ENCODE measurements around the gene AMOT. TPM values are rescaled to one million over a fixed set of nuclear protein-coding genes. Genes with fewer than 3 reads are reported as not detected.

Gene AMOT
- total RNA-seq, 1 donor from 2014 or later, result 108 TPM

DNA sequence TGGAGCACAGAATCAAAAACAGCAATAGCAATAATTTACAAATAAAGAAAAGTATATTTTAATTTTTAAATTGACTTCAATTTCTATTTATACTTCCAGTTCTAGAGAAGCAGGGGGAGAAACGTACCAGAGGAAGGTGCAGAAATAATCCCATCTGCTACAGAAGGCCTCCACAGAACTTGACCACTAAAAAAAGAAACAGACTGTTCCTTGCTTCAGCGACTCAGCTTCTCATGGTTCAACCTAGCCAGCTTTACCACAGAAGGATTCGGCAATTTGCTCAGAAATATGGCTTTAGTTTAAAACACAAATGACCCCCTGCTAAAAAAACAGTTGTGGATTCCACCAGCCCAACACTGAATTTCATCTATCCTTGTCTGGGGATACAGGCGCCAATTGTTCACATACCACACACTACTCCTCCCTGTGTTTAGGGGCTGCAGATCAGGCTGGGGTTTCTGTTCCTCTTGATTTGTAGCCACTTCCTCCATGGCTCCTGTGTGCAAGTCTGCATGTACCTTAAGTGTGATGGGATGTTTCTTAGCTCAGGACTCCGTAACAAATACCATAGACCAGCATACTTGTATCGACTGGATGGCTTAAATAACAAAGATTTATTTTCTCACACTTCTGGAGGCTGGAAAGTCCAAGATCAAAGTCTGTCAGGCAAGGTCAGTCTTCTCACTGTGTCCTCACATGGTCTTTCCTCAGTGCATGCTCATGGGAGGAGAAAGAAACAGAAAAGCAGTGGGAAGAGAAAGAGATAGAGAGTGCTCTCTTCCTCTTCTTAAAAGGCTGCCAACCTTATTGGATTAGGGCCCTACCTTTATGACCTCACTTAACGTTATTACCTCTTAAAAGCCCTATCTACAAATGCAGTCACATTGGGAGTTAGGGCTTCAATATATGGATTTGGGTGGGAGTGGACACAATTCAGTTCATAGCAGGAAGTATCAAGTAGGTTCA, 79.1 kb downstream of the AMOT start:
- no peaks in the 10 kb centered on the region for H3K9me3 Mint-ChIP-seq
- no peak for TF ChIP-seq CTCF (conservative IDR thresholded peaks at IDR 0.05)
- H3K4me3 Mint-ChIP-seq, result no peak overlapping the region
- no peaks in the 10 kb centered on the region for H3K36me3 Mint-ChIP-seq (ENCODE audit: low read depth)
- H3K27ac Mint-ChIP-seq (ENCODE audit: unreplicated experiment), result no peak overlapping the region
- H3K27me3 Mint-ChIP-seq (ENCODE audit: low read depth), result no peaks in the 10 kb centered on the region
- H3K4me1 Mint-ChIP-seq, result peaks cover 11% of the 10 kb centered on the region
- DNase-seq (ENCODE audit: low read depth, low spot score), result no peak

GRCh38 chrX:112760697-112761096, 79.9 kb downstream of the AMOT start:
- Mint-ChIP-seq H3K4me1 (peaks cover 11% of the 10 kb centered on the region), H3K36me3 (ENCODE audit: low read depth) (no peaks in the 10 kb centered on the region), H3K4me3 (no peak overlapping the region), H3K9me3 (no peaks in the 10 kb centered on the region), H3K27me3 (ENCODE audit: low read depth) (no peaks in the 10 kb centered on the region), H3K27ac (ENCODE audit: unreplicated experiment) (no peak overlapping the region)
- no peak for TF ChIP-seq CTCF (conservative IDR thresholded peaks at IDR 0.05)
- no peak for DNase-seq (ENCODE audit: low read depth, low spot score)

DNA sequence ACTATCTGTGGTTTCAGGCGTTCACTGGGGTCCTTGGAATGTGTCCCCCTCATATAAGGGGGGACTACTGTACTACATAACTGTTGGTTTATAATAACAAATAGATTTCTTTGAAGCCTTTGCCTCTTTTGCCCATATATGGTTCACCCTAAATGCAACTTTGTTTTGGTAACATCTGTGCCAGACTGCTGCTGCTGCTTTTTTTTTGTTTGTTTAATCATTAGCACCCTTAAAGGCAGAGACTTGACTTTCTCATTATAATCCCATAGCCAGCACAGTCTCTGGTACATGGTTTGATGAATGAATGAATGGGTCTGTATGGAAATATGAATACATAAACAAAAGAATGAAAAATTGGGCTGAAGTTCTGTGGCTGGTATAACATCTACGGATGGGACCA, 80.7 kb downstream of the AMOT start:
- TF ChIP-seq CTCF (conservative IDR thresholded peaks at IDR 0.05), result no peak
- no peak for DNase-seq (ENCODE audit: low read depth, low spot score)
- no peak overlapping the region for H3K4me3 Mint-ChIP-seq

GRCh38 chrX:112759512-112759911, 81.1 kb downstream of the AMOT start:
- no peak overlapping the region for H3K4me3 Mint-ChIP-seq
- no peak for DNase-seq (ENCODE audit: low read depth, low spot score)
- H3K27me3 Mint-ChIP-seq (ENCODE audit: low read depth), result no peaks in the 10 kb centered on the region
- peaks cover 11% of the 10 kb centered on the region for H3K4me1 Mint-ChIP-seq
- no peaks in the 10 kb centered on the region for H3K9me3 Mint-ChIP-seq
- no peaks in the 10 kb centered on the region for H3K36me3 Mint-ChIP-seq (ENCODE audit: low read depth)
- no peak for TF ChIP-seq CTCF (conservative IDR thresholded peaks at IDR 0.05)
- no peak overlapping the region for H3K27ac Mint-ChIP-seq (ENCODE audit: unreplicated experiment)

More for the DNA sequence above, 80.7 kb downstream of the AMOT start:
- no peaks in the 10 kb centered on the region for H3K27me3 Mint-ChIP-seq (ENCODE audit: low read depth)
- no peak overlapping the region for H3K27ac Mint-ChIP-seq (ENCODE audit: unreplicated experiment)
- no peaks in the 10 kb centered on the region for H3K9me3 Mint-ChIP-seq
- no peaks in the 10 kb centered on the region for H3K36me3 Mint-ChIP-seq (ENCODE audit: low read depth)
- peaks cover 11% of the 10 kb centered on the region for H3K4me1 Mint-ChIP-seq

DNA sequence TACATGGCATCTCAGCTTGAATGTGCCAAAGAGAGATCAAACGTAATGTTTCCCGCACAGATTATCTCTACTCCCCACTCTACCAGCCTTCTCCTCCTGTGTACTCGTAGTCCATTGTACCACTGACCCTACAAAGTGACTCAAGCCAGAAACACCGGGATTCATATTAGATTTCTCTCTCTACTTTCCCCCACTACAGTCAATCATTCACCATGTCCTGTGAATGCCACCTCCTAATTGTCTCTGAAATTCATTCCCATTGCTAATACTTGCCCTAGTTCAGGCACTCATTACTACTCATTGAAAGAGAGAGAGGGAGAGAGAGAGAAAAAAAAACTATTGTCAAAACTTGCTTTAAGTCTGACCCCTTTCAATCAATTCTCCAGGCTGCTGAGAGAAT, 82.7 kb downstream of the AMOT start:
- no peak for TF ChIP-seq CTCF (conservative IDR thresholded peaks at IDR 0.05)
- H3K9me3 Mint-ChIP-seq, result no peaks in the 10 kb centered on the region
- no peaks in the 10 kb centered on the region for H3K36me3 Mint-ChIP-seq (ENCODE audit: low read depth)
- no peaks in the 10 kb centered on the region for H3K27me3 Mint-ChIP-seq (ENCODE audit: low read depth)
- no peak for DNase-seq (ENCODE audit: low read depth, low spot score)
- H3K27ac Mint-ChIP-seq (ENCODE audit: unreplicated experiment), result no peak overlapping the region
- no peak overlapping the region for H3K4me3 Mint-ChIP-seq
- peaks cover 11% of the 10 kb centered on the region for H3K4me1 Mint-ChIP-seq
